ENCODE results near the gene DGKH.

Gene DGKH

GRCh38 chr13:42048342-42048683 lies at the start of gene DGKH:
DGKH (plus strand) TSS chr13:42048648; CDS start chr13:42048774, 126 bp downstream.
- no peak for DNase-seq (ENCODE audit: low read depth, low spot score)

GRCh38 chr13:42000846-42001245 lies 47.6 kb upstream of the DGKH start:
- no peak for DNase-seq (ENCODE audit: low read depth, low spot score)

- DNase-seq (ENCODE audit: low read depth, low spot score): no peak
Observed at GRCh38 chr13:42001580-42001979, 46.9 kb upstream of the DGKH start.

- DNase-seq (ENCODE audit: low read depth, low spot score): no peak
Observed at GRCh38 chr13:42002066-42002465, 46.4 kb upstream of the DGKH start.

- no peak for DNase-seq (ENCODE audit: low read depth, low spot score)
Observed at GRCh38 chr13:42007844-42008243, 40.6 kb upstream of the DGKH start.

GRCh38 chr13:42009057-42009456 lies 39.4 kb upstream of the DGKH start:
- no peak for DNase-seq (ENCODE audit: low read depth, low spot score)

- DNase-seq (ENCODE audit: low read depth, low spot score): no peak
Observed at GRCh38 chr13:42011601-42012350, 36.7 kb upstream of the DGKH start.

- no peak for DNase-seq (ENCODE audit: low read depth, low spot score)
Observed at GRCh38 chr13:42014119-42014518, 34.3 kb upstream of the DGKH start.

- no peak for DNase-seq (ENCODE audit: low read depth, low spot score)
Observed at GRCh38 chr13:42017264-42017663, 31.2 kb upstream of the DGKH start.

GRCh38 chr13:42021851-42022250 lies 26.6 kb upstream of the DGKH start:
- no peak for DNase-seq (ENCODE audit: low read depth, low spot score)

- no peak for DNase-seq (ENCODE audit: low read depth, low spot score)
Observed at GRCh38 chr13:42022336-42022735, 26.1 kb upstream of the DGKH start.

- DNase-seq (ENCODE audit: low read depth, low spot score): no peak
Observed at GRCh38 chr13:42022796-42023493, 25.5 kb upstream of the DGKH start.

- DNase-seq (ENCODE audit: low read depth, low spot score): no peak
Observed at GRCh38 chr13:42027286-42027685, 21.2 kb upstream of the DGKH start.

GRCh38 chr13:42028113-42028799 lies 20.2 kb upstream of the DGKH start:
- no peak for DNase-seq (ENCODE audit: low read depth, low spot score)

- no peak for DNase-seq (ENCODE audit: low read depth, low spot score)
Observed at GRCh38 chr13:42035905-42036521, 12.4 kb upstream of the DGKH start.

- DNase-seq (ENCODE audit: low read depth, low spot score): no peak
Observed at GRCh38 chr13:42036711-42037110, 11.7 kb upstream of the DGKH start.

GRCh38 chr13:42038661-42039456 lies 9.6 kb upstream of the DGKH start:
- DNase-seq (ENCODE audit: low read depth, low spot score): no peak

- no peak for DNase-seq (ENCODE audit: low read depth, low spot score)
Observed at GRCh38 chr13:42039457-42039945, 8.9 kb upstream of the DGKH start.

GRCh38 chr13:42039946-42040729 lies 8.3 kb upstream of the DGKH start:
- peak; percentile 72 for DNase-seq (ENCODE audit: low read depth, low spot score)

GRCh38 chr13:42040730-42041010 lies 7.8 kb upstream of the DGKH start:
- no peak for DNase-seq (ENCODE audit: low read depth, low spot score)

All from activated CD4-positive, CD25-positive, alpha-beta regulatory T cell treated with anti-CD3 and anti-CD28 coated beads, Interleukin-2, amount 50 U/mL, for 16 hours (primary cell).